ENCODE results near the gene DEPDC5. TPM values are rescaled to one million over a fixed set of nuclear protein-coding genes. Genes with fewer than 3 reads are reported as not detected.

Gene DEPDC5
- total and polyA plus RNA-seq, 2 of the 8 experiments (the other 6 are each of a cell fraction or from before 2014, with no cell fraction given), result 18.3 to 26.5 TPM

DNA sequence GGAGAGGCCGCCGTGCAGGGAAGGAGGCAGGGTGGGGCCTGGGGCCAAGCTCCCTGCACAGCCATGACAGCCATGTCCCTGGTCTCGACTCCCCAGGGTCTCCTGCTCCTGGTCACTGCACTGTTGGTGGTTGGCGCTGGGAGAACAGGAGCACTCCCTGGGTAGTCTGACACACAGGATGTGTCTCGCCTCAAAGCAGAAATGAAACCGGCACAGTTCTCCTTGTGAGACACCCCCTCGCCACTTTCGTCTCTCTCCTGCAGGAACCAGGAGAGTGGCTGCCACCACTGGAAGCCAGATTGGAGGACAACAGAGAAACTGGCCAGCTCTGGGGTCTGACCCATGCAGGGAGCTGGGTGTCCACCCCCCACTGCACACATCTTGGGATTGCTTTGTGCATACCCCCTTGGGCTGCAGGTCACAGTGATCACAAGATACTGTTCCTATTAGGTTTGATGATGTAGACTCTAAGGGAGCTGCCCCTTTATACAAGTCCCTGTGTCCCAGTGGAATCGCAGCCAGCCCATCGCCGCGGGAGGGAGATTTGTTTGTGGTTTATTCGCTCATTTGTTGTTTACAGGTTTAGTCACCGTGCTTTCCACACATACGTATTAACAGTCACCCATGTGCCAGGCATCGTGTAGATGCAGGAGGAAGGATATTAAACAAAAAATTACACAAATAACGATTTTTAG lies 163.6 kb downstream of the DEPDC5 start:
- H3K4me3 ChIP-seq (ENCODE audit: extremely low read depth in 1 of 4, insufficient read depth in 2 of 4, low read depth in 3 of 4, low read length in 4 of 4), result no peak overlapping the region
- CTCF ChIA-PET (ENCODE audit: partially characterized antibody), result interaction anchor here (0.7 to 1.9 kb wide), 5 partner anchors 9 to 45 kb away, joined by 3 to 9 read pairs (median 3); no protein-coding TSS in a partner anchor
- H2BK120ac ChIP-seq (replicated peaks; ENCODE audit: low read depth, low read length), result no peak overlapping the region
- no peak overlapping the region for H3K4me2 ChIP-seq (ENCODE audit: insufficient read depth in 1 of 2, low read depth in 2 of 2, low read length in 2 of 2)
- no peak overlapping the region for H2AK5ac ChIP-seq (ENCODE audit: low read depth, low read length)
- H3K79me2 ChIP-seq (ENCODE audit: control insufficient read depth in 1 of 2, insufficient read depth in 2 of 2, low read length in 2 of 2), result no peaks in the 10 kb centered on the region
- WGBS, 2 experiments (ENCODE audit: extremely low coverage in 1 of 2, insufficient coverage in 1 of 2, insufficient read length in 1 of 2, insufficient replicate concordance in 2 of 2, low coverage in 1 of 2, low lambda C conversion rate in 2 of 2, missing lambda C conversion rate in 1 of 2), result 85% methylated on average over 17 of the region's 17 CpGs; no CpG with 5 or more reads in 1 of the 2 experiments
- no peaks in the 10 kb centered on the region for H4K20me1 ChIP-seq (replicated peaks in 1 of 2; ENCODE audit: control insufficient read depth in 1 of 2, insufficient read depth in 2 of 2, low read length in 2 of 2)
- no peaks in the 10 kb centered on the region for H3K27me3 ChIP-seq (replicated peaks in 1 of 4; ENCODE audit: control insufficient read depth in 3 of 4, extremely low read depth in 1 of 4, insufficient read depth in 3 of 4, low read length in 3 of 4)
- H2BK5ac ChIP-seq (ENCODE audit: low read depth, low read length), result no peak overlapping the region
- no peak overlapping the region for H3K56ac ChIP-seq (replicated peaks; ENCODE audit: insufficient read length, low read depth, low read length)
- no peak for TF ChIP-seq RNF2 (IDR thresholded peaks at IDR 0.05; ENCODE audit: borderline replicate concordance, low read depth, low read length, missing control alignments, poor library complexity, severe bottlenecking)
- H4K8ac ChIP-seq (ENCODE audit: extremely low read depth, insufficient read depth, low read length), result no peak overlapping the region; the same call in 1 of the 2 replicates
- H2BK12ac ChIP-seq (ENCODE audit: low read depth, low read length), result no peak overlapping the region
- no peak overlapping the region for H4K5ac ChIP-seq (ENCODE audit: insufficient read length, low read depth, low read length)
- H3K36me3 ChIP-seq (ENCODE audit: control insufficient read depth in 2 of 4, insufficient read depth in 4 of 4, low read length in 3 of 4), result no peaks in the 10 kb centered on the region
- H3K4me1 ChIP-seq (replicated peaks in 1 of 4; ENCODE audit: control insufficient read depth in 3 of 4, insufficient read depth in 4 of 4, low read length in 3 of 4), result no peaks in the 10 kb centered on the region
- DNase-seq (ENCODE audit: low read depth in 1 of 2, low spot score in 2 of 2) (no peak), FAIRE-seq (no peak)
- no peak overlapping the region for H2AFZ ChIP-seq (ENCODE audit: low read length)
- H3K4ac ChIP-seq (replicated peaks; ENCODE audit: insufficient read length, low read depth, low read length), result no peak overlapping the region
- H3K27ac ChIP-seq (ENCODE audit: low read depth, low read length), result no peak overlapping the region
- no peak overlapping the region for H3K18ac ChIP-seq (ENCODE audit: extremely low read depth, low read length)
- no peak overlapping the region for H3K23ac ChIP-seq (ENCODE audit: insufficient read length)
- H3K23me2 ChIP-seq (ENCODE audit: low read depth, low read length), result no peaks in the 10 kb centered on the region
- no peaks in the 10 kb centered on the region for H3K79me1 ChIP-seq (ENCODE audit: low read depth, low read length)
- H3K9me3 ChIP-seq (ENCODE audit: insufficient read depth in 2 of 2, low read depth in 1 of 2, low read length in 1 of 2), result no peaks in the 10 kb centered on the region
- no peak overlapping the region for H3K14ac ChIP-seq (ENCODE audit: insufficient read length)
- H2BK15ac ChIP-seq (ENCODE audit: low read length), result no peak overlapping the region
- no peak overlapping the region for H2BK20ac ChIP-seq (ENCODE audit: low read length)
- POLR2A ChIA-PET (ENCODE audit: partially characterized antibody), result interaction anchor here (0.7 to 1.5 kb wide), 3 partner anchors 10 to 26 kb away, joined by 3 to 4 read pairs (median 3); no protein-coding TSS in a partner anchor
- no peak overlapping the region for H3K9ac ChIP-seq (replicated peaks in 1 of 4; ENCODE audit: extremely low read depth in 1 of 4, low read depth in 3 of 4, low read length in 3 of 4)
- H4K91ac ChIP-seq (replicated peaks; ENCODE audit: insufficient read length, low read length), result no peak overlapping the region
